Neural progenitor cell (in vitro differentiated cells): Measurements from ENCODE around the gene FAM83G.

Experiments
- CTCF ChIP-seq: fragments of 200-600 bp; sonication (generic); IDR thresholded peaks from 2 replicates; pipeline ENCODE4 v1.5.1; 2017; ENCODE audit warnings: antibody characterized with exemption, mild to moderate bottlenecking
- EZH2 ChIP-seq: fragments of 200-600 bp; sonication (generic); IDR thresholded peaks from 2 replicates; pipeline ENCODE4 v1.6.1; 2017; ENCODE audit warnings: antibody characterized with exemption, mild to moderate bottlenecking, moderate library complexity
- EZH2phosphoT487 ChIP-seq: fragments of 200-600 bp; sonication (generic); IDR thresholded peaks from 2 replicates; pipeline ENCODE4 v1.6.1; 2017; ENCODE audit warnings: antibody characterized with exemption

- no peak for TF ChIP-seq CTCF
- no peak for TF ChIP-seq EZH2
- no peak for TF ChIP-seq EZH2phosphoT487
These were observed 9.9 kb downstream of the FAM83G start for GRCh38 chr17:18994631-18995030.
